IPS DF 19.7 (cell line): ENCODE results near the gene TMCO4.

Experiments
- DNase-seq: peaks from one replicate; pipeline ENCODE4 v3.0.0-alpha.2; 2013; ENCODE audit warnings: low read depth, low spot score

TMCO4 gene

DNA sequence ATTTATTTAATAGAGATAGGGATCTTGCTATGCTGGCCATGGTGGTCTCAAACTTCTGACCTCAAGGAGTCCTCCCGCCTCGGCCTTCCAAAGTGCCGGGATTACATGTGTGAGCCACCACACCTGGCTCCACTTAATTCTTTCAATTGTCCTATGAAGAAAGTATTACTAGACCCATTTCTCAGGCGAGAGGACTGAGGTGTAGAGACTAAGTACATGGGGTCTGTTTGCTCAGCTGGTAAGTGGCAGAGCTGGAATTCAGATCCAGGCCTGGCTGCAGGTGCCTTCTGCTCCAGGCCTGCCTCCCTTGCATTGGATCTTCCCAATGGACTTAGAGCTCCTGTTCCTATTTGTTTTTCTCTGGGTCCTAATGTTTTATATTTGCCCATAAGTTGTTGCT lies 79.5 kb downstream of the TMCO4 start:
- DNase-seq = no peak

DNA sequence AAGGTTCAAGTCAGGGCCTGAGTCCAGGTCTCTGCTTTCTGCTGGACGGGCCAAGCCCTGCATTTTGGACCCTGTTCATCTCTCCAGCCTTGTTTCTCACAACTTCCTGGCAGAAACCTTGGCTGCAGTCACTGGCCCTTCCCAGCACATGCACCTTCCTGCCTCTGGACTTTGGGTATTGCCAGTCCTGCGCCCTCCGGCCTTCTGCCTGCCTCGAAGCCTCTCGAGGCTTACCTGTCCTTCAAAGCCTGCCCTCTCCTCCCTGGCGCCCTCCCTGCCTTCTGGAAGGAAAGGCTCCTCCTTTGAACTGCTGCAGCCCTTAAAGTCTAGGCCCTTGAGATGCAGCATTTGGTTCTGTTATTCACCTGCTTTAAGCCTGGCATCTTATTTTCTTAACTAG lies 82.2 kb downstream of the TMCO4 start:
- DNase-seq = no peak

DNA sequence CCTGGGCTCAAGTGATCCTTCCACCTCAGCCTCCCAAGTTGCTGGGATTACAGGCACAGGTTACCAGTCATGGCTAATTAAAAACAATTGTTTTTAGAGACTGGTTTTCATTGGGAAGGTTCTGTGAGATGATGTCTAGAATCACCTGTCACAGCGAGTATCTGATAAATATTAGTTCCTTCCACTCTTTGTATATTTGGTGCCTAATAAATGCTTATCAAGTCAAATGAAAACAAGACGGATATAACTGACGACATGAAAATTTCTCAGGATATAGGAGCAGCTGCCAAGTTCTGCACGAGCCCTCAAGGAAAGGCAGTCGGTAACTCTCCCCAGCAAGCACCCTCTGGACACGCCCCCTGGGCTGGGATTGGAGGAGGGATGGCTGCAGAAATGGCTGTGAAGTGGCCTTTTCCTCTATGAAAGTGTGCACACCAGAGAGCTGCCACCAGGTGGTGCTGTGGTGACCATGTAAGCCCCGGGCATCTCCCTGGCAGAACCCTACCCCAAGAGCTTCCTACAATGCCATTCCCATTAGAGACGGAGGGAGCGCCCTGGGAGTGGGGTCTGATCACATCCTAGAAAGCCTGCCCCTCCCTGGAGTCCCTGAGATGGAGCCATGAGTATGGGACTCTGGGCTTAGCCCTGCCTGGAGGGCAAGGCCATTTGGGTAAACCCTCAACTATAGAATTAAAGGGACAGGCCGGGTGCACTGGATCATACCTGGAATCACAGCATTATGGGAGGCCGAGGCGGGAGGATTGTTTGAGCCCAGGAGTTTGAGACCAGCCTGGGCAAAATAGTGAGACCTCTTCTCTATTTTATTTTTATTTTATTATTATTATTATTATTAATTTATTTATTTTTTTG lies 84.1 kb downstream of the TMCO4 start:
- peak; percentile 97 for DNase-seq

DNA sequence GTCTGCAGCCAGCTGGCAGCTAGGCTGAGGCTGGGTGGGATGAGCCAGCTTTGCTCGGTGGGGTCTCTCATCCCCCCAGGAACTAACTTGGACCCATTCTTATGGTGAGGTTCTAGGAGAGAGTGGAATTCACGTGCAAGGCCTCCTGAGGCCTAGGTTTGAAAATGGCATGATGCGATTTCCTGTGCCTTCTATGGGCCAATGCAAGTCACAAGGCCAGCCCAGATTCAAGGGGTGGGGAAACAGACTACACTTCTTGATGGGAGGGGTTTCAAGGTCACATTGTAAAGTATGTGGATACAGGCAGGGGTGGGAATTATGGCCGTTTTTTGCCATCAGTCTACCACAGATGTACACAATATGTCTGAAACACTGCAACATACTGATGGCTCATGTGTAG lies 86.8 kb downstream of the TMCO4 start:
- DNase-seq = no peak

DNA sequence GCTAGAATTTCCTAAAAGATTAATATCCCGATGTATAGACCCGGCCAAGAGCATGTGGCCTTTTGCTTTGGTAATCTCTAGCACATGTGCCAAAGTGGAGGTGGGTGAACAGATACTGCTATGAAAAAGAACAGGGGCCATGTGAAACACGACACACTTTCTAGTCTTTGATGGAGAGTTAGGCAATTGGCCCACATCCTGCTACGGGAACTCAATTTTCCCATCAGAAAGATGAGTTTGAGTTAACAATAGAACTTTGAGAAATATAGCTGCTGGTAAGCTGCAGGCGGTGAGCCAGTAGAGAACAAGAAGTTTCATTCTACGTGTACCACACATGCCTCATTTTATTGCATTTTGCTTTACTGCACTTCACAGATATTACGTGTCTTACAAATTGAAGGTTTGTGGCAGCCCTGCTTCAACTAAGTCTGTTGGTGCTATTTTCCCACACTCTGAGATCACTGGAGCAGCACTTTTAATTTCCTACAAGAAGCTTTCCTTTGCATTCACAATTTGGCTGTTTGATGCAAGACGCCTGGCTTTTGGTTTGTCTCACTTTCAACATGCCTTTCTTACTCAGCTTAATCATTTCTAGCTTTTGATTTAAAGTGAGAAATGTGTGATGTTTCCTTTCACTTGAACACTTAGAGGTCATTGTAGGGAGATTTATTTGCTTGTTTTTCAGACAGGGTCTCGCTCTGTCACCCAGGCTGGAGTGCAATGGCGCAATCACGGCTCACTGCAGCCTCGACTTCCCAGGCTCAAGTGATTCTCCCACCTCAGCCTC lies 88.7 kb downstream of the TMCO4 start:
- no peak for DNase-seq

DNA sequence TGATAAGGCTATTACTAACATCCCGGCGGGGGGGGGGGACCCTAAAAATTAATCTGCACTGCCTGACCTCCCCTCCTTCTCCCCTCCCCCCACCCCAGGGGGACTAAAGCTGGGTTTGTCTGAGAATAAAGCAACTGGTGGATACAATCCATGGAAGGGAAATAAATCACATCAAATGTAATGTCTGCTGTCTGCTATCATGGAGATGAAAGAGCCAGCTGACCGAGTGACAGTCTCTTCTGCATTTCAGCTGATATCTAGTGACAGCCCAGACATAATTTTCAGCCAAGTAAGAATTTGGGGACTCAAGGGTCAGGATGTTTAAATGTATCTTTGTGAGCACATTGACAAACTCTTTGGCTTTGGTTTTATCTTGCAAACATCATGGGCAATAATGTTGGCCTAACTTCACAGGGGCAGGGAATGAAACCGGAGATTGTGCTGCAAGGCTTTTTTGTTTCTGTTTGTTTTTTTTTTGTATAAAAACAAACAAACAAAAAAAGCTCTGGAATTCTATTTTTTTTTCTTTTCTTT lies 90.4 kb downstream of the TMCO4 start:
- DNase-seq = no peak

DNA sequence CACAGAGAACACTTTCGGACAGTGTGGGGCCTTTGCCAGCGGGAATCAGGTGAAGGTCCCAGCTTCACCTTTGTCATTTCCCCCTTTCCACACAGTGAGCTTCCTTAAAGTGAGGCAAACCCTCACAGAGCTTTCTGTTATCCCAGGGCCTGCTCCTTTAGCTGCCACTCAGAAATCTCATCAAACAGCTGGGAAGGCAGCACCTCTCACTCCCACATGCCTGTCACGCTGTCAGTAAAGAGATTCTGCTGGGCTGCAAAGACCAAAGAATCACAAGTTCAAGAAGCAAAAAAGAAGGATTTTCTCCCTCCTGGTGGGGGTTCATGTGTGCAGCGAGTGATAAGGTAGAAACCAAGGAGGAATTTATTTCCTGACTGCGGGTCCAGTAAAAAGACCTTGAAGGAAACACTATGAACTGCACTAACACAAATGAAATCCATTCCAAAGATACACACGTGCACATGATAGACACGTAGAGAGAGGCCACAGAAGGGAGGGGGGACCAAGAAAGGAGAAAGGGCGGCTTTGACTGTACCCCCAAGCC lies 91.1 kb downstream of the TMCO4 start:
- no peak for DNase-seq

DNA sequence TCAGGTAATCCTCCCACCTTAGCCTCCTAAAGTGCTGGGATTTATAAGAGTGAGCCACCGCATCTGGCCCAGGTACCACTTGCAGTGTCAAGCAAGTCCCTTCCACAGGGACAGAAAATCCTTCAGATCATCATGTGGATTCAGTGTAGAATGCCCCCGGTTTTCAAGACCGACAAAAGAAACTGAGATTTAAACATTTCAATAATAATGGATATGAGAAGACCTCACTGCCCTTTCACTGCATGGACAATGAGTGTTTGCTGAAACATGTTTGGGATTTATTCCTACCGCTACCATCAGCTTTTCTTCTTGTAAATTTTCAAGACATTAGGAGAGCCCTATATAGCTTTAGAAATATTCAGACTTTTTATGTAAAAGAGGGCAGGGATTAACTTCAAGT lies 93.6 kb downstream of the TMCO4 start:
- no peak for DNase-seq

DNA sequence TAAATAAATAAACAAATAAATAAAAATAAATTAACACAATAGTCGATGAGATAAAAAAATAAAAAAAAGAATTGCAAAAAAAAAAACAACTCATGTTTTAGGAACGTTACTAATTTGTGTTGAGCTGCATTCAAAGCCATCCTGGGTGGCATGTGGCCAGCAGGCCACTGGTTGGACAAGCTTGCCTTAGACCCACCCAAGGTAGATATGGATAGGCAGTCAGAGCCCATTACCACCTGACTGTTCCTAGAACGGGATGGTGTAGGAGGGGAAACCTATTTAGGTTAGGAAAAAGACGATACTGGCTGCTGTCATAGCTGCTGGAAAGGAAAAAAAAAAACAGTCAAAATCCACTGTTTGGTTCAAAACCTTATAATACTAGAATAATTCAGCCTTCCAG lies 94.3 kb downstream of the TMCO4 start:
- DNase-seq = no peak

DNA sequence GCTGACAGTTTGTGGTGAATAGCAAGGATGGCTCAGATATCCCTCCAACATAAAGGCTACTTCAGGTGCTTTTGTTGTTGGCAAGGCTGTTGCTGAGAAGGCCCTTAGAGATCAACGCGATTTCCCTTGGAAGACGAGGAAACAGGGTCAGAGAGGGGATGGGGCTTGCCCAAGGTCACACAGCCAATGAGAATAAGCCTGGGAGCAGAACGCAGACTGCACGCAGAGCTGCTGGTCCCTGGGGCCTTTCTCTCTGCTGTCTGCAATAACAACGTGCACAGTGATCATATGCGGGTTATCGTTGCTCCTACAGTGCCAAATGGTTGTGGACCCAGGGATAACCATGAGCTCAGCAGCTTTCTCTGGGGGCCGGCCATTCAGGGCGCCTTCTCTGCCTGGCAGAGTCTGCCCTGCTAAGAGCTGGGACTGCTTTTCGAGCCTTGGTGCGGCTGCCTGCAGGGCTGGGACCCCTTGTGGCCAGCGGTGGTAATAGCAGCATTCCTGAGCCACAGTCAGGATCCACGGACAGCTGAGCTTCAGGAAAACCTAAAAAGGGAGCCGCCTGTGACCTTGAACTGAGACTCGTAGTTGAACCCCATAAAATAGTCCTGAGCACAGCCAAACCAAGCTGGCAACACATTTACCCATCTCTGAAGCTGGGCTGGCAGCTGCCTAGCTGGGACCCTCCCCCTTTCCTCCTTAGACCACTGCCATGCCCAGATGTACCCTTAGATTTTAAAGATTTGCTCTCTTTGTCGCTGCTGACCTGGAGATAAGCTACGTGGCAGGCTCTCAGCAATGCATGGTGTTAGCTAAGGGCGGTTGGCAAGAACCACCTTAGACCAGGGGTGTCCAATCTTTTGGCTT lies 95.2 kb downstream of the TMCO4 start:
- peak; percentile 40 for DNase-seq

DNA sequence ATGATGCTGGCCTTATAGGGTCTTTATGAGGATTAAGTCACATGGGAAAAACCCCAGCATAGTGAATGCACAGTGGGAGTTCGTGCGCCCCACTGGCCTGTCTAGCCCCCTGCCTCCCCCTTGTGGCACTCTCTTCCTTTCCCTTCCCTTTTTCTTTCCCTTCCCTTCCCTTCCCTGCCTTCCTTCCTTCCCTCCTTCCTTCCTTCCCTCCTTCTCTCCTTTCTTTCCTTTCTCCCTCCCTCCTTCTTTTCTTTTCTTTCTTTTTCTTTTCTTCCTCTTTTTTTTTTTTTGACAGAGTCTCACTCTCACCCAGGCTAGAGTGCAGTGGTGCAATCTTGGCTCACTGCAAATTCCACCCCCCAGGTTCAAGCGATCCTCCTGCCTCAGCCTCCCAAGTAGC lies 96.4 kb downstream of the TMCO4 start:
- DNase-seq = no peak

DNA sequence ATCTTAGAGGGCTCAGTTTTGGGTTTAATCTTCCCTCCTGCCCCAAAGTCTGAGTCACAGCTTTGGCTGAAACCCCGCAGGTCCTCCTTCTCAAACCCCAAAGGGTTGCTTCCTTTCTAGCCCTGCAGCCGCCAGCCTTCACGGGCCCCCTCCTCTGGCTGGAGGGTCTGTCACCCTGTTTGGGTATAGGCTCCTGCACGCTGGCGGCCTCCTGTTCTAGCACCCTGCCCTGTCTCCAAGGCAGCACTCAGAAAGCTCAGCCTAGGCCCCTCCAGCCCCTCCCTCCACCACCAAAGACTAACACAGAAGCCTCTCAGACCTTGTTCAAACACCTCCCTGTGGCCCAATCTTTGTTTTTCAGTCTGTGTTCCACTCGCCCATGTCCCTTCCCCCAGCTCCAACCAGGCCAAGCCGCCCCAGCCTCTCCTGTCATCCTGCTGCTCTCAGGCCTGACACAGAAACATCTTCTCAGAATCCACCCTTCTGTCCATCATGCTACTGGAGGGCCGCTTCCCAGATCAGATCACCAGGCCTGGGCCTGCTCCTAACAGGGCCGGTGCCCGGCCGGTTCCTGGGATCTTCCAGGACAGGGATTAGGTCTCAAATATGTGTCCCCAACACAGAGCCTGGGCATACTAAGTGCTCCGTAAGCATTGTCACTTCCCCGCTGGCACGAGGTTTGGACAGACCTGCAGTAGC lies 99.5 kb downstream of the TMCO4 start:
- no peak for DNase-seq

DNA sequence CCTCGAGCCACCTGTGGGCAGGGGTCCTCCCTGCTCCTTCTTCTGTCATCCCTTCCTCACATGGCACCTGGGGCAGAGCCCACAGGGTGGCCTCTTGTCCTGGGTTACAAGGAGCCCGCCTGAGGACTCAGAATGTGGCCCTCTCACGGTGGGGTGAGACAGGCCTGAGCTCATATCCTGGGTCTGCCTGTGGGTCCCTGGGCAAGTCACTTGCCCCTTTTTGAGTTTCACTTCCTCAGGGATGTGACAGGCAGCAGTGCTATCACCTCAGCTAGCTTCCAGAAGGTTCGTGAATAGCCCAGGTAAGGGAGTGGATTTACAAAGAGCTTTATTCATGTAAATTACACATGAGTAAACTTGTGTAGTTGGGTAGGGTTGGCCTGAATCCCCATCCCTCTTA lies 101.5 kb downstream of the TMCO4 start:
- no peak for DNase-seq

DNA sequence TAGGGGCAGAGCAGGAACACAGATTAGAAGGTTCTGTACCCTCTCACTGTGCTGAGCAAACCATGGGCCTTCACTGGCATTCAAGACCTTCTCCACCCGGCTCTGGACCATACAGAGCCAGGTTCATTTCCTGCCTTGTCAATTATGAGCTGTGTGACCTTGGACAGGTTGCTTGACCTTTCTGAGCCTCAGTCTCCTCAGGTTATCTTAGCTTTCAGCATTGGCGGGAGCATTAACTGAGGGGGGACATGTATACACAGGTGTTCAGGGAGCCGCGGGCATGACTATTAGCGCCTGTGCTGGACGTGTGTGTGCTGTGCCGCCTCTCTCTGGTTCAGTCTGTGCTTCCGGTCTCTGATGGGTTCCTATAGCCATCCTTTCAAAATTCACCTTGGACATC lies 102.9 kb downstream of the TMCO4 start:
- no peak for DNase-seq

DNA sequence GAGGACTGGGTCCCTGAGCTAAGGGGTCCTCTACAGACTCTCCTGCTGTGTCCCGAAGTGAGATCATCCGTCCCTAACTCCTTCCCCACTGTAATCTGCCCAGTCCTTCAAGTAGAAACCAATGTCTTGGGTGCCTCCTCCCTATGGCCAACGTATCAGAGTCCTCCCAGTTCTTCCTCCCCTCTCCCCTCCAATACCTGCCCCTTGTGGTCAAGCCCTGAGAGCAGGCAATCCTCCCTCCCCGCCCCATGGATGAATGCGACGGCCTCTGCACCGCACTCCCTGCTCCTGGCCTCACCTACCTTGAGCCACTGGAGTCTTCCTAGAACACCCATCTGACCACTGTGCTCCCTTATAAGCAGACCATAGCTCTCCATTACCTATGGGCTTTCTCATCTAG lies 103.9 kb downstream of the TMCO4 start:
- DNase-seq = no peak

DNA sequence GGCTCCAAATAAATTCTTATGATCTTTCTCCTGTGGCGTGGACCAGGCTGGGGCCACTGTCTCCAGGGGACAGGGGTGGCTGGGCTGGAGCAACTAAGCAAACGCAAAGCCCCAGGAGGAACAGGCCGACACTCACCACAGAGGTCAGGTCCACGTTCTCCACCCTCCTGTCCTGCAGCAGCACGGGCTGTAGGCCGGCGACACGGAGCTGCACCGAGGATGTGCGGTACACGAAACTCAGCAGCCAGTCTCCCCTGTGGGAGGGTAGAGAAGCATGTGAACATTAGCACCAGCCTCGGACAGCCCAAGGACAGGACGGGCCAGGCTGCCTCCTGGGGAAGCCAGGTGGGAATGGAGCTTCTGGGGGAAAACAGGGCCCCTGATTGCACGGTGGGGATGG lies 105.4 kb downstream of the TMCO4 start:
- DNase-seq = no peak

DNA sequence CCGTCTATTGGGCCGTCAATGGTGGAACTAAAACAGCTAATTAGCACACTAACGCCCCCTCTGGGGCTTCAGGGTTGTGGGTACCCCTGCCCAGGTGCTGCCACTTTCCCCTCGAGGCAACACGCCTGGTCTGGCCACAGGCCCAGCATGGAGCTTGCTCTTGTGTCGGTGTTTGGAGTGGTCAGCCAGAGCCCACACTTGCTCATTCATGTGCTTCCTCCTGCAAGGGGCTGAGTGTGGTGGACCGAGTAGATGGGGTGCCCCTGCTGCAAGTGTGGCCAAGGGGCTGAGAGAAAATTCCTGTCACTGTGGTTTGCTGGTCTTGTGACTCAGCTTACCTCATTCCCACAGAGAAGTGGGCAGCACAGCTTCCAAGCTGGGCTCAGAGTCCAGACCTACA lies 109.4 kb downstream of the TMCO4 start:
- DNase-seq = no peak

DNA sequence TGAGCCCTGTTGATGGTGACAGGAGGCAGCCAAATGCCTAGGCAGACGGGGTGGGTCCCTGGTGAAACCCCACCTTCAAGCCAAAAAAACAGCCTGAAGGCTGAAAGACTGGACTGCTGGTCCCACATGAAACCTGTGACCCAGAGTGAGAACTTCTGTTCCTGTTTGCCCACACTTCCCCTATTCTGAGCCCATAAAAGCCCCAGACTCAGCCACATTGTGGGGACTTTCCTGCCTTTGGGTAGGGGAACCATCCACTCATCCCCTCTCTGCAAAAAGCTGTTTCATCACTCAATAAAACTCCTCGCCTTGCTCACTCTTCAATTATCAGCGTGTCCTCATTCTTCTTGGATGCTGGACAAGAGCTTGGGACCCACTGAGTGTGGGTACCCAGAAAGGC lies 109.9 kb downstream of the TMCO4 start:
- no peak for DNase-seq

DNA sequence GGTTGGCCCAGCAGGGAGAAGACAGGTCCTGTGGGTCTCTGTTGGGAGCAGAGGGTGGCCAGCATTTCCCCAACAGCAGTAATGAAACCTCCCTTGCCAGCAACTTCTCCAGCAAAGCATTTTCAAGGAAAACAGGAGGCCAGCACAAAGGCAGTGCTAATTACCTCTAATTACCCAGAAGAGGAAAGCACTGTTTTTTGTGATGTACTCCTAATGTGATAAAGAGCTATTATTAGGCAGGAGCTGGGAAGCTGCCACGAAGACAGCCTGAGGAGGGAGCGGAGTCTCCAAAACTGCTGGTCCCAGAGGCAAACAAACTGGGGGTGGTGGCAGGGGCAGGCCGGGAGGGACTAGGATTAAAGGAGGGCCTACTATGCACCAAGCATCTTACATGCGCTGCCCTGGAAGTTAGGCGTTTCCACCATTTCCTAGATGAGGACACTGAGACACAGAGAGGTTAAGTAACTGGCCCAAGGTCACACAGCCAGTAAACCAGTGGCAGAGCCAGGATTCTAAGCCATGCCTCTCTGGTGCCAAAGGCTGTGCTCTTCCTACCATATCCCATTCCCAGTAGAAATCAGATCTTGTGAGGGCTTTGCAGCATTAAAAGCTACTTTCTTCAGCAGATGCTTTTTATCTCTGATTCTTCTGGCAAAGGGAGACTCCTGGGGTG lies 110.5 kb downstream of the TMCO4 start:
- DNase-seq = no peak
